Pancreas (tissue), 10 donors: ENCODE measurements around the gene AOC3. TPM values are rescaled to one million over a fixed set of nuclear protein-coding genes. Genes with fewer than 3 reads are reported as not detected.
A peak's percentile ranks its signal among the peaks of the same experiment; 100 is the strongest.

Experiments used
- ATAC-seq, 4 donors: fragments of 200-7000 bp; cut with Tn5 transposase; one replicate each; pipeline versions ENCODE4 v1.8.0 to v1.9.1; 2020; ENCODE audit warnings: mild to moderate bottlenecking in 4 of 4, moderate library complexity in 4 of 4
- DNase-seq, 6 donors: peaks; one replicate each; pipeline ENCODE4 v3.0.0-alpha.2; 2020
- FAIRE-seq: peaks from 2 replicates; lab custom pipeline; 2012; peaks lifted over from hg19 to GRCh38; lab: Jason Lieb, UNC
- H3K27ac ChIP-seq, 4 donors: fragments of 200-600 bp; sonication (generic); 1 replicate in 3 of 4; 2 replicates in 1 of 4; pipeline versions ENCODE4 v1.5.0 to v1.8.0; 2020
- H3K27me3 ChIP-seq, 4 donors: fragments of 200-600 bp; one replicate each; pipeline ENCODE4 v1.8.0; 2021
- H3K36me3 ChIP-seq, 3 donors: fragments of 200-600 bp; sonication (generic) in 1 of 3; one replicate each; pipeline versions ENCODE4 v1.5.0 to v1.8.0; 2020 to 2021
- H3K4me1 ChIP-seq, 3 donors: fragments of 200-600 bp; one replicate each; pipeline ENCODE4 v1.8.0; 2021
- H3K4me3 ChIP-seq, 4 donors: fragments of 200-600 bp; sonication (generic) in 2 of 4; one replicate each; pipeline versions ENCODE4 v1.5.0 to v1.8.0; 2020 to 2021
- H3K9me3 ChIP-seq, 4 donors: fragments of 200-600 bp; one replicate each; pipeline ENCODE4 v1.8.0; 2021
- WGBS, 2 donors: extraction: QIAGEN DNeasy Blood & Tissue Kit; methylation state at CpG; one replicate each; pipeline ENCODE4 v1.1.7; 2013; 5-methylcytosine and 5-hydroxymethylcytosine counted together
- intact Hi-C, 3 donors: fragments of 100-400 bp; cut with DNase I; formaldehyde crosslinking; loops; one replicate each; pipeline versions ENCODE4 v1.11.1 to v1.14.2; 2022
- polyA plus RNA-seq, 2 donors: library from polyadenylated mRNA; stranded (reverse); fragments of 200-250 nt; gene quantifications; one replicate each; pipeline ENCODE4 v1.2.3, GENCODE V29; 2013
- total RNA-seq, 6 donors: library from RNA; stranded (reverse); fragmentation: NEBNext Ultra II Directional in 4 of 6; extraction: Animal tissue kit (Norgen Biotek cat#: 25700) in 4 of 6; gene quantifications; one replicate each; pipeline versions ENCODE4 v1.2.1 to v1.2.4, GENCODE V29; 2021 to 2023
- TF ChIP-seq, protein P1 (sequence below), 4 donors: fragments of 200-600 bp; sonication (generic) in 3 of 4; IDR thresholded peaks; one replicate each; pipeline versions ENCODE4 v1.5.0 to v1.8.0; 2021; ENCODE audit warnings: antibody characterized with exemption in 4 of 4
- donor health status: healthy with polysubstance abuse.
- donor health status: DM: no; HTN: no; CAD: no; lungs with moderate emphysema.
- donor health status: DM: no; HTN: no; CAD: no.
- donor health status: control.
- donor health status: control.
- donor health status: Bipolar disorder and iron deficiency.
- donor health status: DM: yes; HTN: yes; CAD: no.
- donor health status: DM: no; HTN: no; CAD: no.
- donor health status: DM: no; HTN: no; CAD: no.
- donor health status: DM: yes; HTN: yes; CAD: no.

Gene AOC3
- total and polyA plus RNA-seq, 8 donors: 1.9 to 11.3 (median 7.4) TPM

DNA sequence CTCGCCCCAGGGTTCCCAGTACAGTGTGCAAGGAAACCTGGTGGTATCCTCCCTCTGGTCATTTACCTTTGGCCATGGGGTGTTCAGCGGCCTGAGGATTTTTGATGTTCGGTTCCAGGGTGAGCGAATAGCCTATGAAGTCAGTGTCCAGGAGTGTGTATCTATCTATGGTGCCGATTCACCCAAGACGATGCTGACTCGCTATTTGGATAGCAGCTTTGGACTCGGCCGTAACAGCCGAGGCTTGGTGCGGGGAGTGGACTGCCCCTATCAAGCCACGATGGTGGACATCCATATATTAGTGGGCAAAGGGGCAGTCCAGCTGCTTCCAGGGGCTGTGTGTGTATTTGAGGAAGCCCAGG lies 5.5 kb upstream of the AOC3 start:
- intact Hi-C loops: loop anchor here in 2 of 3 donors (5.0 kb wide), 2 partner anchors 87 to 92 kb away; no protein-coding TSS in a partner anchor
- no peak for DNase-seq
- 90 to 95% methylated on average over 12 of the region's 12 CpGs for WGBS, 2 donors
- Histone ChIP-seq H3K9me3 (no peaks in the 10 kb centered on the region), H3K4me1 (no peaks in the 10 kb centered on the region), H3K27ac (no peak overlapping the region), H3K4me3 (no peak overlapping the region), H3K36me3 (peaks cover 5 to 27% (median 16%) of the 10 kb centered on the region in 3 donors), H3K27me3 (no peaks in the 10 kb centered on the region)
- no peak for FAIRE-seq
- TF ChIP-seq, protein P1, sequence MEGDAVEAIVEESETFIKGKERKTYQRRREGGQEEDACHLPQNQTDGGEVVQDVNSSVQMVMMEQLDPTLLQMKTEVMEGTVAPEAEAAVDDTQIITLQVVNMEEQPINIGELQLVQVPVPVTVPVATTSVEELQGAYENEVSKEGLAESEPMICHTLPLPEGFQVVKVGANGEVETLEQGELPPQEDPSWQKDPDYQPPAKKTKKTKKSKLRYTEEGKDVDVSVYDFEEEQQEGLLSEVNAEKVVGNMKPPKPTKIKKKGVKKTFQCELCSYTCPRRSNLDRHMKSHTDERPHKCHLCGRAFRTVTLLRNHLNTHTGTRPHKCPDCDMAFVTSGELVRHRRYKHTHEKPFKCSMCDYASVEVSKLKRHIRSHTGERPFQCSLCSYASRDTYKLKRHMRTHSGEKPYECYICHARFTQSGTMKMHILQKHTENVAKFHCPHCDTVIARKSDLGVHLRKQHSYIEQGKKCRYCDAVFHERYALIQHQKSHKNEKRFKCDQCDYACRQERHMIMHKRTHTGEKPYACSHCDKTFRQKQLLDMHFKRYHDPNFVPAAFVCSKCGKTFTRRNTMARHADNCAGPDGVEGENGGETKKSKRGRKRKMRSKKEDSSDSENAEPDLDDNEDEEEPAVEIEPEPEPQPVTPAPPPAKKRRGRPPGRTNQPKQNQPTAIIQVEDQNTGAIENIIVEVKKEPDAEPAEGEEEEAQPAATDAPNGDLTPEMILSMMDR (IDR thresholded peaks at IDR 0.05): no peak
- ATAC-seq: no peak

- intact Hi-C loops: loop anchor here in 2 of 3 donors (5.0 kb wide), 2 partner anchors 86 to 91 kb away; no protein-coding TSS in a partner anchor
- H3K4me3 ChIP-seq: no peak overlapping the region
- H3K4me1 ChIP-seq: no peaks in the 10 kb centered on the region
- TF ChIP-seq, protein P1 (IDR thresholded peaks at IDR 0.05): no peak
- no peak for FAIRE-seq
- H3K9me3 ChIP-seq: no peaks in the 10 kb centered on the region
- WGBS, 2 donors: 73 to 82% methylated on average over 7 of the region's 7 CpGs
- H3K36me3 ChIP-seq: peaks cover 5 to 22% (median 16%) of the 10 kb centered on the region in 3 donors
- no peak for DNase-seq
- ATAC-seq: peak in 1 of 4 donors; percentile 5
- no peaks in the 10 kb centered on the region for H3K27me3 ChIP-seq
- H3K27ac ChIP-seq: no peak overlapping the region
Observed at GRCh38 chr17:42845918-42846593, 4.9 kb upstream of the AOC3 start.

DNA sequence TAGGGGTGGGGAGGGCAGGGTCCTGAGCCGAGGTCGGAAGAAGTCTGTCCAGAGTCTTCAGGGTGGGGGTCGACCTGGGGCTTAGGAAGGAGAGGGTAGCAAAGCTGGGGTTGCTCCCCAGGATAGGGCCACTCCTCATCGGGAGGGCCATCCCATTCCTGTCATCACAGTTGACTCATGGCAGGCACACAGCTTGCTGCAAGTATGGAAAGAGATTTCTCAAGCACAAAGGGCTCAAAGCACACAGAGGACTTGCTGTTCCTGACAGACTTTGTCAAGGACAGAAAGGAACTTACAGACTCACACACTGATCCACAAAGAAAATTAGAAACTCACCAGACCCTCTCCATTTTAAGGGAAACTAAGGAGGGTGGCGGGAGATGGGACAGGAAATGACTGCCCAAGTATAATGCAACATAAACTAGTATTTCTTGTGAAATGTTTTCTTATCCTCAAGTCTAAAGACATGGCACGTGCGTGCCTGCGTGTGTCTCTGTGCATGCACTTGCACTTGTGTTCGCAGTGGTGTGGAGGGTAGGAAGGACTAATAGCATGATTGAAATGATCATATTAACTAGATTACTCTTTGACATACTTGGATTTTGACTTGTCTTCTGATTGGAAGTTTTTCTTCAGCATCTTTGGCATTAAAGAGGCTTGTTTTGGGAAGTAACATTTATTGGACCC lies 4.3 kb upstream of the AOC3 start:
- Histone ChIP-seq H3K27me3 (no peaks in the 10 kb centered on the region), H3K4me3 (no peak overlapping the region), H3K4me1 (no peaks in the 10 kb centered on the region), H3K9me3 (no peaks in the 10 kb centered on the region), H3K27ac (no peak overlapping the region), H3K36me3 (peaks cover 5 to 15% (median 10%) of the 10 kb centered on the region in 3 donors)
- intact Hi-C loops: loop anchor here in 2 of 3 donors (5.0 kb wide), 2 partner anchors 86 to 91 kb away; no protein-coding TSS in a partner anchor
- TF ChIP-seq, protein P1 (IDR thresholded peaks at IDR 0.05): no peak
- peak in 2 of 4 donors; percentile 8 to 15 for ATAC-seq
- no peak for FAIRE-seq
- no peak for DNase-seq
- 60 to 75% methylated on average over 9 of the region's 9 CpGs for WGBS, 2 donors

DNA sequence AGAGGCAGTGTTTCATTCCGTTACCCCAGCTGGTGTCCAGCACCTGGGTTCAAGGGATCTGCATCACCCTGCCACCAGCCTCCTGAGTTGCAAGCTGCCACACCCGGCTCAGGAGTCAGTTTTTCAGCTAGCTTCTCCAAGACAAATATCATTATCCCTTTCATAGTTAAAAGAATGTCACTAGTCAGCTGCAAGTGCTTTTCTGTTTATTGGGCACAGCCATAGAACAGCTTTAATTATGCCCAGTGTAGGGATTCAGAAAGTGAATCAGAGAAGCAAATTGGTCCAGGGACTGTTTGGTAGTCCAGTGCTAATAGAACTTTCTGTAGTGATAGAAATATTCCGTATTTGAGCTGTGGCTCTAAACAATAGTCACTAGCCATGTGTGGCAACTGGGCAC lies 2.9 kb upstream of the AOC3 start:
- intact Hi-C loops: loop anchor here in 2 of 3 donors (5.0 kb wide), 2 partner anchors 84 to 89 kb away; no protein-coding TSS in a partner anchor
- Histone ChIP-seq H3K9me3 (no peaks in the 10 kb centered on the region), H3K4me1 (no peaks in the 10 kb centered on the region), H3K4me3 (no peak overlapping the region), H3K27me3 (no peaks in the 10 kb centered on the region), H3K27ac (no peak overlapping the region), H3K36me3 (peaks cover 2 to 7% (median 5%) of the 10 kb centered on the region in 3 donors)
- TF ChIP-seq, protein P1 (IDR thresholded peaks at IDR 0.05): no peak
- ATAC-seq (no peak), DNase-seq (no peak), FAIRE-seq (no peak)
- 46 to 62% methylated on average over 3 of the region's 3 CpGs for WGBS, 2 donors
